AG09319 (cell line): ENCODE data around the gene PLA2G5.

Experiments used
- DNase-seq: peaks from one replicate; pipeline ENCODE4 v3.0.0-alpha.2; 2010; ENCODE audit warnings: low read depth; ENCODE audit errors: extremely low read depth
- TF ChIP-seq, protein P1 (sequence below): IDR thresholded peaks from 2 replicates; pipeline ENCODE4 v1.5.1; 2011; ENCODE audit warnings: low read depth, mild to moderate bottlenecking, inconsistent platforms, low read length, moderate library complexity

PLA2G5 gene

GRCh38 chr1:20110679-20111078 is 40.7 kb downstream of the PLA2G5 start:
- TF ChIP-seq, protein P1, sequence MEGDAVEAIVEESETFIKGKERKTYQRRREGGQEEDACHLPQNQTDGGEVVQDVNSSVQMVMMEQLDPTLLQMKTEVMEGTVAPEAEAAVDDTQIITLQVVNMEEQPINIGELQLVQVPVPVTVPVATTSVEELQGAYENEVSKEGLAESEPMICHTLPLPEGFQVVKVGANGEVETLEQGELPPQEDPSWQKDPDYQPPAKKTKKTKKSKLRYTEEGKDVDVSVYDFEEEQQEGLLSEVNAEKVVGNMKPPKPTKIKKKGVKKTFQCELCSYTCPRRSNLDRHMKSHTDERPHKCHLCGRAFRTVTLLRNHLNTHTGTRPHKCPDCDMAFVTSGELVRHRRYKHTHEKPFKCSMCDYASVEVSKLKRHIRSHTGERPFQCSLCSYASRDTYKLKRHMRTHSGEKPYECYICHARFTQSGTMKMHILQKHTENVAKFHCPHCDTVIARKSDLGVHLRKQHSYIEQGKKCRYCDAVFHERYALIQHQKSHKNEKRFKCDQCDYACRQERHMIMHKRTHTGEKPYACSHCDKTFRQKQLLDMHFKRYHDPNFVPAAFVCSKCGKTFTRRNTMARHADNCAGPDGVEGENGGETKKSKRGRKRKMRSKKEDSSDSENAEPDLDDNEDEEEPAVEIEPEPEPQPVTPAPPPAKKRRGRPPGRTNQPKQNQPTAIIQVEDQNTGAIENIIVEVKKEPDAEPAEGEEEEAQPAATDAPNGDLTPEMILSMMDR = no peak
- DNase-seq = no peak

DNA sequence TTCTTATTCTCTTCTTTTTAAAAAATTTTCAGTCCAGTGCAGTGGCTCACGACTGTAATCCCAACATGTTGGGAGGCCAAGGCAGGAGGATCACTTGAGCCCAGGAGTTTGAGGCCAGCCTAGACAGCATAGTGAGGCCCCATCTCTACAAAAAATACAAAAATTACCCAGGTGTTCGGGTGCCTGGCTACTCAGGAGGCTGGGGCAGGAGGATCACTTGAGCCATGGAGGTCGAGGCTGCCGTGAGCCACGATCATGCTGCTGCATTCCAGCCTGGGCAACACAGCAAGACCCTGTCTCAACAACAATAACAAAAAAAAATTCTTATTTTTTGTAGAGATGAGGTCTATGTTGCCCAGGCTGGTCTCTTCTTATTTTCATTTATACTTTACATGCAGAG is 41.5 kb downstream of the PLA2G5 start:
- DNase-seq = no peak
- TF ChIP-seq, protein P1 = no peak

GRCh38 chr1:20112279-20113000 is 42.4 kb downstream of the PLA2G5 start:
- TF ChIP-seq, protein P1 = no peak
- no peak for DNase-seq

DNA sequence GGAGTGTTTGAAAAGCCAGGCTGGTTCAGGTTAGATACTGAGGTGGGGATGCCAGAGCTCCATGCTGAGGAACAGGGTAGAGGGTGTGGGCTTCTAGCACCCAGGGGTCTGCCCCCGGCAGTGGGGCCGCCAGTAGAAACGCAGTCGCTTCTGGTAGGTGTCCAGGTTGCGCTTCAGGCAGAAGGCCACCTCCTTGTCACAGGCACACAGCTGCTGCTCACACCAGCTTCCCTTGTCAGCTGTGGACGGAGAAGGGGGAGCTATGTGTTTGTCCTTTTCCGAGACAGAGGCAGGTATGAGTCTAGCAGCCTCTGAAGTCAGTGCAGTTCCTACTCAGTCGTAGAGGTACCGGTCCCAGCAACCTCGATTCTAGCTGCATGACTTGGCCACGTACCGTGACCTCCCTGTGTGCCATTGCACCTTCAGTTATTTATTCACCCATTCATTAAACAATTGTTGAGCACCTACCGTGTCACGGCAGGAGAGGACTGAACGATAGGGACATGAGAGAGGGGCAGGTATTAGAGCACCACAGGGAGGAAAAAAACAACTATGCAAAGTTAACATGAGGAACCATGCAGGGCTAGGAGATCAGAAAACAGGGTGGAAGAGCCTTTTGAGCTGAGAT is 44.1 kb downstream of the PLA2G5 start:
- TF ChIP-seq, protein P1 = no peak
- DNase-seq = no peak

DNA sequence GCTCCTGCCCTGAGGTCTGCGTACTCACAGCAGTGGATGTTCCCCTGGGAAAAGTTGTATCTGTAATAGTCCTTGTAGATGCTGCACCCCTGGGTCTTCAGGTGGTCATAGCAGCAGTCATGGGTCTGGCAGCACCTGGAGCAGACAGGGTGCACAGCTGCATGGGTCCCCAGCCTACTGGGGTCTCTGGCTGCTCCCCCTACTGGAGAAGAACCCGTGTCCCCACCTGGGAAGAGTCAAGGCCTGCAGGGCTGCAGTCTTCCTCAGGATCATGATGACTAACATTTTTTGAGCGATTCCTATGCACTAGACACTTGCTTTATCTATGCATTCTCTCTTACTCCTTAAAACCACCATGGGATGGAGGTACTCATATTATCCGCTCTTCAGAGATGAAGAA is 45.5 kb downstream of the PLA2G5 start:
- no peak for DNase-seq
- TF ChIP-seq, protein P1 = no peak

DNA sequence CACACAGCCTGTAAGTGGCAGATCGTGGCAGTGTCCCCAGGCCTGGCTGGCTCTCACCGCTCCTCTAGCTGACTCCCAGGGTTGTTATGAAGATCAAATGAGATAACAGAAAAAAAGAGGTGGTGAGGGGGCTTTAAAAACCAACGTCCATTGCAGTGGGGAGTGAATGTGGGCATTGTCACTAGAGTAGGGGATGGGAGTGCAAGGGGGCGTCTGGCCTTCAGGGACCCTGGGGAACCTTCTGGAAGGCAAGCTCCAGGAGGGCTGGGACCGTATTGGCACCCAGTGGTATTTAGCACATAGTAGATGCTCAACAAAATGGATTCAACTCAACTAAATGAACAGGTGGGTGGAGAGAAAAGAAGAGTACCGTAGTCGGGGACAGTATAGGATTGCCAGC is 45.9 kb downstream of the PLA2G5 start:
- TF ChIP-seq, protein P1 = no peak

GRCh38 chr1:20117236-20117635 is 47.2 kb downstream of the PLA2G5 start:
- DNase-seq = no peak
- TF ChIP-seq, protein P1 = no peak

More for the DNA sequence above, 45.9 kb downstream of the PLA2G5 start:
- no peak for DNase-seq
